Measurements from ENCODE around the gene LRRC32. TPM values are rescaled to one million over a fixed set of nuclear protein-coding genes. Genes with fewer than 3 reads are reported as not detected.

The LRRC32 gene
- total and polyA plus RNA-seq, 2 of the 4 experiments (the other 2 are of a cell fraction), result 5.2 to 13.7 TPM

GRCh38 chr11:76614471-76615179 is 55.9 kb downstream of the LRRC32 start:
- intact Hi-C loops (cut with micrococcal nuclease), result no loop called here
- no peaks in the 10 kb centered on the region for H3K27me3 ChIP-seq (ENCODE audit: control insufficient read depth, insufficient read depth, low read length)
- WGBS, 2 experiments (ENCODE audit: extremely low coverage in 2 of 2, insufficient read length in 1 of 2), result 75% methylated on average over 8 of the region's 12 CpGs; no CpG with 5 or more reads in 1 of the 2 experiments

More at GRCh38 chr11:76614471-76615179, 55.9 kb downstream of the LRRC32 start:
- no peak overlapping the region for H4K5ac ChIP-seq (ENCODE audit: low read depth, low read length)
- dilution Hi-C loops (cut with HindIII; ENCODE audit: low sequenced_read_pairs, unreplicated experiment) (no loop called here), in situ Hi-C loops (cut with MboI; ENCODE audit: low sequenced_read_pairs) (no loop called here)
- no peak for DNase-seq
- no peaks in the 10 kb centered on the region for H3K79me1 ChIP-seq (ENCODE audit: low read depth in 1 of 2, low read length in 2 of 2)
- ATAC-seq (ENCODE audit: low read depth), result no peak
- POLR2A ChIA-PET (ENCODE audit: unreplicated experiment), result no interaction called here
- no peak overlapping the region for H3K23ac ChIP-seq (ENCODE audit: low read depth, low read length)
- no peak overlapping the region for H3K14ac ChIP-seq (replicated peaks; ENCODE audit: low read depth, low read length)
- H2BK15ac ChIP-seq (ENCODE audit: low read depth, low read length), result no peak overlapping the region
- H2AK5ac ChIP-seq (ENCODE audit: low read depth, low read length), result no peak overlapping the region
- H2AFZ ChIP-seq (replicated peaks; ENCODE audit: low read length, poor library complexity), result no peak overlapping the region
- no TSS peak for BruUV-seq (replicated peaks)
- no peaks in the 10 kb centered on the region for H4K20me1 ChIP-seq (ENCODE audit: insufficient read depth, low read length)
- H3K27ac ChIP-seq (ENCODE audit: insufficient read depth, low read length), result no peak overlapping the region
- no peaks in the 10 kb centered on the region for H3K9me3 ChIP-seq (ENCODE audit: control insufficient read depth, insufficient read depth, low read length)
- H2BK120ac ChIP-seq (ENCODE audit: low read depth, low read length), result no peak overlapping the region
- H2BK20ac ChIP-seq (ENCODE audit: low read depth, low read length), result no peak overlapping the region
- H3K9me1 ChIP-seq (ENCODE audit: insufficient read depth, low read length), result no peaks in the 10 kb centered on the region
- H4K91ac ChIP-seq (ENCODE audit: insufficient read depth, low read depth, low read length), result no peak overlapping the region
- H2AK9ac ChIP-seq (replicated peaks; ENCODE audit: low read depth, low read length, poor library complexity), result no peak overlapping the region
- TF ChIP-seq MXI1 (IDR thresholded peaks at IDR 0.05; ENCODE audit: borderline replicate concordance, low read depth, low read length), result no peak
- TF ChIP-seq MAZ (IDR thresholded peaks at IDR 0.05; ENCODE audit: borderline replicate concordance, low read depth, low read length), result no peak
- no peak for TF ChIP-seq CEBPB (IDR thresholded peaks at IDR 0.05; ENCODE audit: low read depth, low read length)
- no peak for TF ChIP-seq CHD1 (IDR thresholded peaks at IDR 0.05; ENCODE audit: low read depth, low read length)
- TF ChIP-seq CTCF (conservative IDR thresholded peaks at IDR 0.05; ENCODE audit: low read depth, low read length), result no peak
- TF ChIP-seq RAD21 (IDR thresholded peaks at IDR 0.05; ENCODE audit: low read length), result no peak
- no peak for TF ChIP-seq BHLHE40 (IDR thresholded peaks at IDR 0.05; ENCODE audit: low read depth, low read length)
- no peak for TF ChIP-seq NFE2L2 (IDR thresholded peaks at IDR 0.05; ENCODE audit: low read depth, low read length)
- no peak for TF ChIP-seq RCOR1 (IDR thresholded peaks at IDR 0.05; ENCODE audit: insufficient replicate concordance, low read length)
- no peak for TF ChIP-seq ELK1 (IDR thresholded peaks at IDR 0.05; ENCODE audit: borderline replicate concordance, low read depth, low read length)
- no peak for TF ChIP-seq POLR2A (IDR thresholded peaks at IDR 0.05; ENCODE audit: low read depth, low read length)
- no peak for TF ChIP-seq SMC3 (IDR thresholded peaks at IDR 0.05; ENCODE audit: low read depth, low read length)
- no peak for TF ChIP-seq FOS (IDR thresholded peaks at IDR 0.05; ENCODE audit: low read depth, low read length)
- no peak for TF ChIP-seq USF2 (IDR thresholded peaks at IDR 0.05; ENCODE audit: low read depth, low read length)
- TF ChIP-seq MAFK (IDR thresholded peaks at IDR 0.05; ENCODE audit: low read depth, low read length), result no peak
- no peaks in the 10 kb centered on the region for H3K36me3 ChIP-seq (ENCODE audit: control insufficient read depth, insufficient read depth, low read length)
- CTCF ChIA-PET, result no interaction called here
- no peak overlapping the region for H2BK5ac ChIP-seq (ENCODE audit: low read depth, low read length, poor library complexity, severe bottlenecking)
- peaks cover 4% of the 10 kb centered on the region; the same call in 1 of the 2 replicates for H3K4me1 ChIP-seq (ENCODE audit: control insufficient read depth, insufficient read depth, low read length)
- H3K9ac ChIP-seq (ENCODE audit: low read depth, low read length), result no peak overlapping the region
- H3K18ac ChIP-seq (ENCODE audit: low read depth, low read length), result no peak overlapping the region
- no peak overlapping the region for H3K4me3 ChIP-seq (ENCODE audit: insufficient read depth, low read depth, low read length)
- no peak overlapping the region for H4K8ac ChIP-seq (ENCODE audit: low read depth in 2 of 2, low read length in 2 of 2)
- no peak overlapping the region for H3K4ac ChIP-seq (ENCODE audit: low read depth, low read length)
- no peak overlapping the region for H3K56ac ChIP-seq (ENCODE audit: extremely low read depth, insufficient read depth, low read length)
- H3K4me2 ChIP-seq (ENCODE audit: low read depth, low read length), result no peak overlapping the region

Data from IMR-90 (cell line).